Neural progenitor cell (in vitro differentiated cells): Measurements from ENCODE around the gene TEK.

ENCODE experiments used
- EZH2 ChIP-seq: fragments of 200-600 bp; sonication (generic); IDR thresholded peaks from 2 replicates; pipeline ENCODE4 v1.6.1; 2017; ENCODE audit warnings: antibody characterized with exemption, mild to moderate bottlenecking, moderate library complexity
- EZH2phosphoT487 ChIP-seq: fragments of 200-600 bp; sonication (generic); IDR thresholded peaks from 2 replicates; pipeline ENCODE4 v1.6.1; 2017; ENCODE audit warnings: antibody characterized with exemption
- TF ChIP-seq, protein P1 (sequence below): fragments of 200-600 bp; sonication (generic); IDR thresholded peaks from 2 replicates; pipeline ENCODE4 v1.5.1; 2017; ENCODE audit warnings: antibody characterized with exemption, mild to moderate bottlenecking

- TF ChIP-seq, protein P1, sequence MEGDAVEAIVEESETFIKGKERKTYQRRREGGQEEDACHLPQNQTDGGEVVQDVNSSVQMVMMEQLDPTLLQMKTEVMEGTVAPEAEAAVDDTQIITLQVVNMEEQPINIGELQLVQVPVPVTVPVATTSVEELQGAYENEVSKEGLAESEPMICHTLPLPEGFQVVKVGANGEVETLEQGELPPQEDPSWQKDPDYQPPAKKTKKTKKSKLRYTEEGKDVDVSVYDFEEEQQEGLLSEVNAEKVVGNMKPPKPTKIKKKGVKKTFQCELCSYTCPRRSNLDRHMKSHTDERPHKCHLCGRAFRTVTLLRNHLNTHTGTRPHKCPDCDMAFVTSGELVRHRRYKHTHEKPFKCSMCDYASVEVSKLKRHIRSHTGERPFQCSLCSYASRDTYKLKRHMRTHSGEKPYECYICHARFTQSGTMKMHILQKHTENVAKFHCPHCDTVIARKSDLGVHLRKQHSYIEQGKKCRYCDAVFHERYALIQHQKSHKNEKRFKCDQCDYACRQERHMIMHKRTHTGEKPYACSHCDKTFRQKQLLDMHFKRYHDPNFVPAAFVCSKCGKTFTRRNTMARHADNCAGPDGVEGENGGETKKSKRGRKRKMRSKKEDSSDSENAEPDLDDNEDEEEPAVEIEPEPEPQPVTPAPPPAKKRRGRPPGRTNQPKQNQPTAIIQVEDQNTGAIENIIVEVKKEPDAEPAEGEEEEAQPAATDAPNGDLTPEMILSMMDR, result no peak
- TF ChIP-seq EZH2 (no peak), EZH2phosphoT487 (no peak)
Observed at GRCh38 chr9:27129221-27129620, 20.2 kb downstream of the TEK start.
